Adrenal gland (tissue), 12 donors: Measurements from ENCODE around the gene SLC28A1. TPM values are rescaled to one million over a fixed set of nuclear protein-coding genes. Genes with fewer than 3 reads are reported as not detected.

ENCODE experiments used
- DNase-seq, 7 donors: peaks; one replicate each; pipeline ENCODE4 v3.0.0-alpha.2; 2019 to 2020
- H3K27ac ChIP-seq, 5 donors: fragments of 200-600 bp; sonication (generic) in 4 of 5; 1 replicate in 3 of 5; 2 replicates in 2 of 5; pipeline versions ENCODE4 v1.5.1 to v1.8.0; 2016 to 2020; ENCODE audit warnings: mild to moderate bottlenecking in 1 of 5
- H3K27me3 ChIP-seq: fragments of 200-600 bp; 2 replicates; pipeline ENCODE4 v1.8.0; 2021
- H3K36me3 ChIP-seq, 2 donors: fragments of 200-600 bp; replicated peaks in 1 of 2; 1 replicate in 1 of 2; 2 replicates in 1 of 2; pipeline versions ENCODE4 v1.5.1 to v1.8.0; 2018 to 2022
- H3K4me1 ChIP-seq, 2 donors: fragments of 200-600 bp; replicated peaks in 1 of 2; 1 replicate in 1 of 2; 2 replicates in 1 of 2; pipeline versions ENCODE4 v1.5.1 to v1.8.0; 2018 to 2021
- H3K4me3 ChIP-seq, 4 donors: fragments of 200-600 bp; sonication (generic) in 3 of 4; one replicate each; pipeline ENCODE4 v1.5.1; 2016 to 2018
- H3K9me3 ChIP-seq, 3 donors: fragments of 200-600 bp; sonication (generic) in 1 of 3; replicated peaks in 1 of 3; 1 replicate in 2 of 3; 2 replicates in 1 of 3; pipeline versions ENCODE4 v1.5.1 to v1.8.0; 2016 to 2021
- POLR2A ChIP-seq, 2 donors: fragments of 450-650 bp; IDR thresholded peaks; one replicate each; pipeline ENCODE4 v1.6.1; 2017; ENCODE audit warnings: antibody characterized with exemption in 2 of 2, mild to moderate bottlenecking in 2 of 2, moderate library complexity in 1 of 2
- WGBS, 4 donors: extraction: QIAGEN DNeasy Blood & Tissue Kit in 2 of 4; methylation state at CpG; one replicate each; pipeline versions ENCODE4 v1.1.5 to v1.1.7; 2013 to 2017; 5-methylcytosine and 5-hydroxymethylcytosine counted together
- intact Hi-C, 2 donors: fragments of 100-400 bp; cut with DNase I; formaldehyde crosslinking; loops; one replicate each; pipeline versions ENCODE4 v1.14.1 to v1.15.0; 2022 to 2023
- polyA plus RNA-seq, 3 donors: library from polyadenylated mRNA; stranded (reverse); fragments of 200-250 nt in 2 of 3; fragments of 350-450 nt in 1 of 3; fragmentation: Illumina TruSeq in 1 of 3; extraction: RNeasy Lipid Tissue Mini Kit (QIAGEN cat#74804) in 1 of 3; gene quantifications; one replicate each; pipeline ENCODE4 v1.2.3, GENCODE V29; 2013 to 2014
- total RNA-seq, 9 donors: library from RNA; depleted of rRNA in 4 of 9; stranded (reverse); fragments of >200 nt in 4 of 9; fragments of 120-200 nt in 1 of 9; fragmentation: NEBNext Ultra II Directional in 1 of 9; extraction: Animal tissue kit (Norgen Biotek cat#: 25700) in 1 of 9; gene quantifications; one replicate each; pipeline versions ENCODE4 v1.1.0 to v1.2.4, GENCODE V29; 2013 to 2023
- TF ChIP-seq, protein P1 (sequence below), 6 experiments: fragments of 450-650 bp in 4 of 6; fragments of 200-600 bp in 2 of 6; sonication (generic) in 1 of 6; IDR thresholded peaks; 1 replicate in 5 of 6; 2 replicates in 1 of 6; pipeline versions ENCODE4 v1.5.1 to v1.8.0; 2016 to 2021; ENCODE audit warnings: antibody characterized with exemption in 6 of 6, mild to moderate bottlenecking in 2 of 6, moderate library complexity in 1 of 6
- donor health status: healthy with polysubstance abuse.
- donor health status: Bipolar disorder and iron deficiency.
- donor health status: DM: yes; HTN: yes; CAD: no.
- donor health status: DM: no; HTN: no; CAD: no.
- donor health status: DM: no; HTN: no; CAD: no.
- donor health status: DM: yes; HTN: yes; CAD: no.

SLC28A1 gene
- total and polyA plus RNA-seq, 12 donors, result 0.03 to 0.19 (median 0.11) TPM; not detected in 4

DNA sequence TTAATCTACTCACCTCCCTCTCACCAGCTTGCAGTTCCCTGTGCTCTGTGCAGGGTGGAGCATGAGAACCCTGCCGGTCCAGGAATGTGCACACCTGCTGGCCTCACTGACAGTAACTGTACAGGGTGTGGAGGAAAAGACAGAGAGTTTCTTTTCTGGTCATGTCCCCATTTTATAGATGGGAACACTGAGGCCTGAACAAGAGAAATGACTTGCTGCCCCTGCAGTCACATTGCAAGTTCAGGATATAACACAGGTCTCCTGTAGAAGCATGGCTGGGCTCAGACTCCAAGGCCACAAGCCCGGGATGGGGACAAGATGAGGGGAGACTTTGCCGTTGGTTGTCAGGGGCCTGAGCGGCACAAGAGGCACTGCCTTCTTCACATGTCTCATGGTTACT lies 23.3 kb downstream of the SLC28A1 start:
- H3K9me3 ChIP-seq, result no peaks in the 10 kb centered on the region
- intact Hi-C loops, result no loop called here
- no peak overlapping the region for H3K4me3 ChIP-seq
- H3K4me1 ChIP-seq, result peaks cover 27 to 39% of the 10 kb centered on the region in 2 donors
- WGBS, 4 donors, result 62 to 72% (median 70%) methylated on average over 4 of the region's 4 CpGs
- no peaks in the 10 kb centered on the region for H3K36me3 ChIP-seq
- H3K27ac ChIP-seq, result no peak overlapping the region
- no peak for TF ChIP-seq POLR2A (IDR thresholded peaks at IDR 0.05)
- TF ChIP-seq, protein P1, sequence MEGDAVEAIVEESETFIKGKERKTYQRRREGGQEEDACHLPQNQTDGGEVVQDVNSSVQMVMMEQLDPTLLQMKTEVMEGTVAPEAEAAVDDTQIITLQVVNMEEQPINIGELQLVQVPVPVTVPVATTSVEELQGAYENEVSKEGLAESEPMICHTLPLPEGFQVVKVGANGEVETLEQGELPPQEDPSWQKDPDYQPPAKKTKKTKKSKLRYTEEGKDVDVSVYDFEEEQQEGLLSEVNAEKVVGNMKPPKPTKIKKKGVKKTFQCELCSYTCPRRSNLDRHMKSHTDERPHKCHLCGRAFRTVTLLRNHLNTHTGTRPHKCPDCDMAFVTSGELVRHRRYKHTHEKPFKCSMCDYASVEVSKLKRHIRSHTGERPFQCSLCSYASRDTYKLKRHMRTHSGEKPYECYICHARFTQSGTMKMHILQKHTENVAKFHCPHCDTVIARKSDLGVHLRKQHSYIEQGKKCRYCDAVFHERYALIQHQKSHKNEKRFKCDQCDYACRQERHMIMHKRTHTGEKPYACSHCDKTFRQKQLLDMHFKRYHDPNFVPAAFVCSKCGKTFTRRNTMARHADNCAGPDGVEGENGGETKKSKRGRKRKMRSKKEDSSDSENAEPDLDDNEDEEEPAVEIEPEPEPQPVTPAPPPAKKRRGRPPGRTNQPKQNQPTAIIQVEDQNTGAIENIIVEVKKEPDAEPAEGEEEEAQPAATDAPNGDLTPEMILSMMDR (IDR thresholded peaks at IDR 0.05), result no peak
- no peak for DNase-seq
- H3K27me3 ChIP-seq, result no peaks in the 10 kb centered on the region

DNA sequence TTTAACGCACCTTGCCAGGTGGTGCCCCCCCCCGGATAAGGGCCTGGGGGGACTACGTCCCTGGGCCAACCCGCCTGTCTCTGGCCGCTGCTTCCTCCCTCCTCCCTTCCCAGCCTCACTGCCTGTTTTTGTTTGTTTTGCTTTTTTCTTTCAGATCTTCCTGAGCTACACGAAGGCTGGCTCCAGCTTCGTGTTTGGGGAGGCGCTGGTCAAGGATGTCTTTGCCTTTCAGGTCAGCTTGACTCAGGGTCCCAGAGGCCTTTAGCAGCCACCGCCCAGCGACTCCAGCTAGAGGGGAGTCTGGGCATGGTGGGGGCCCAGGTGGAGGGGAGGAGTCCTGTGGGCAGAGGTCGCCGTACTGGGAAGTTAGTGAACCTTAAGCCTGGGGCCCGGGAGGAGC lies 24.1 kb downstream of the SLC28A1 start:
- H3K9me3 ChIP-seq, result no peaks in the 10 kb centered on the region
- no peak overlapping the region for H3K4me3 ChIP-seq
- H3K27ac ChIP-seq, result peak overlapping the region in 2 of 5 donors; percentile 4 to 51
- DNase-seq, result no peak
- intact Hi-C loops, result no loop called here
- H3K4me1 ChIP-seq, result peaks cover 35 to 47% of the 10 kb centered on the region in 2 donors
- H3K36me3 ChIP-seq, result no peaks in the 10 kb centered on the region
- 43 to 51% (median 48%) methylated on average over 13 of the region's 13 CpGs for WGBS, 4 donors
- H3K27me3 ChIP-seq, result no peaks in the 10 kb centered on the region
- TF ChIP-seq, protein P1 (IDR thresholded peaks at IDR 0.05), result no peak
- no peak for TF ChIP-seq POLR2A (IDR thresholded peaks at IDR 0.05)

DNA sequence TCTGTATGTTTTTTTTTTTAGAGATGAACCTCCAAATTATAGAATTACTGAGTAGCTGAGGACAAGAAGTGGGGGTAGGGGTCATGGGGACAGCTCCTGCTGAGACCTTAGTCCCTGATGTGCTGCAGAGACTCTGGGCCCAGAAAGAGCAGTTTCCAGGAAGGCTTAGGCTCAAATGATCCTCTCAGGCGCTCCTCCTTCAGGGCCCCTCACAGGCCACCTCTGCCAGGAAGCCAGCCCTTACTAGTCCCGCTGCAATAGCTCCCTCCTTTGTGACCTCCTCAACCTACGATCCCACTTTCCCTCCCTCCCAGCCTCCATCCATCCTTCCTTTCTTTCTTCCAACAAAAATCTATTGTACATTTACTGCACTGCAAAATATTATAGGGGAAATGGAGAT lies 24.6 kb downstream of the SLC28A1 start:
- H3K27ac ChIP-seq, result peak overlapping the region in 2 of 5 donors; percentile 12 to 51
- TF ChIP-seq POLR2A (IDR thresholded peaks at IDR 0.05), result no peak
- TF ChIP-seq, protein P1 (IDR thresholded peaks at IDR 0.05), result no peak
- 88 to 97% (median 94%) methylated on average over 3 of the region's 3 CpGs for WGBS, 4 donors
- no peaks in the 10 kb centered on the region for H3K36me3 ChIP-seq
- peaks cover 35 to 48% of the 10 kb centered on the region in 2 donors for H3K4me1 ChIP-seq
- H3K4me3 ChIP-seq, result no peak overlapping the region
- no peaks in the 10 kb centered on the region for H3K27me3 ChIP-seq
- intact Hi-C loops, result no loop called here
- DNase-seq, result no peak
- H3K9me3 ChIP-seq, result no peaks in the 10 kb centered on the region

DNA sequence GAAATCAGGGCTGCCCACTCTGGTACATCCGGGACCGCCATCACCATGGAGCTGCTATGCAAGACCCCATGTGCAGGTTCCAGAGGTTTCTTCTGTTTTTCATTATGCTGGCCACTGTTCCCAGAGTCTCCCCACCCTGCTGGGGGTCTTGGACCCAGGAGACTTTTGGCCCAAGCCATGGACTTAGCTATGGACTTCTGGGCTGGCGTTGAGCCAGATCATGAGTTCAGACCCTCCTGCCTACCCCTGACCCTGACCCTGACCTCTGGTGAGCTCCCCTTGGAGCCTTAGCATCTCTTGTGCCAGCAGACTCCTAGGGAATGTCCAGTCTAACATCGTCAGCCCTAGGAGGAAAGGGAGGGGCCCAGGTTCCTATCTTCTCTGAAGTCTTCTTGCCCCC lies 25.3 kb downstream of the SLC28A1 start:
- Histone ChIP-seq H3K36me3 (no peaks in the 10 kb centered on the region), H3K9me3 (no peaks in the 10 kb centered on the region), H3K4me3 (no peak overlapping the region), H3K4me1 (peaks cover 38 to 55% of the 10 kb centered on the region in 2 donors), H3K27ac (peak overlapping the region in 2 of 5 donors; percentile 12 to 40), H3K27me3 (no peaks in the 10 kb centered on the region)
- DNase-seq, result no peak
- TF ChIP-seq, protein P1 (IDR thresholded peaks at IDR 0.05), result no peak
- TF ChIP-seq POLR2A (IDR thresholded peaks at IDR 0.05), result no peak
- intact Hi-C loops, result no loop called here
- WGBS, 4 donors, result 50 to 83% (median 72%) methylated on average over 1 to 4 of the region's 4 CpGs
